ENCODE measurements around the gene PLCH1. TPM values are rescaled to one million over a fixed set of nuclear protein-coding genes. Genes with fewer than 3 reads are reported as not detected.
A peak's percentile ranks its signal among the peaks of the same experiment; 100 is the strongest.

PLCH1 gene
- total RNA-seq, 1 donor from 2014 or later, result 20.9 TPM

DNA sequence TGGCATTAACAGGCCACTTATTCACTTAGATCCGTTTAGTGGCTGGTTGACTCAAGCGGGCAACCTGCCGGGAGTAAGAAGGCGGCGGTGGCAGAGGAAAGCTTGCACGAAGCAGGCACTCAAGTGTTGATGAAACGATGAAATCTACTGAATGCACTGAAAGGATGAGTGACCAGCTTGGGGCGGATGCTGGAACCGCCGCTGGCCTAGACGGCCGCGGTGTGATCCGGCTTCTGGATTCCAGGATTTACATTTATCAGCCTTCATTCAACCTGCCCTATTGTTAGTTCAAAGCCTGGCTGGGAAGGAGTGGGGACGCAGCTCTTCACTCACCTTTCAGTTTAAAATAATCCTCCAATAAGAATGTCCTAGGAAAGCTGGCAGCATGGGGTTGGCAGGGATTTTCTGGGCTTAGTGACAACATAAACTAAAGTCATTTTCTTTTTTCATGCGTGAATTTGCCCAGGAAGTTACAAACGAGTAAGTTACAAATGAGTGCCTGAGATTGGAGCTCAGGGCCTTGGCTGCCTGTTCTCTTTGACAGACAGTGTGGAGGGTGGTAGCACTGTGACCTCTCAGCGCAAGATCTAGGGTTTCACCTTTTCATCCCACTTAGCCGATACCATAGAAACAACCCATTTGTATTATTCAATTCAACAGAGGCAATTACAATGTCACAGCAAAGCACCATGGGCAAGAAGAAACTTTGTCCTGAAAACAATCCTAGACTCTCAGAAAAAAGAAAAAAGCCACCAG lies 1.1 kb upstream of the PLCH1 start:
- peak overlapping the region; percentile 28 for H3K27ac Mint-ChIP-seq (ENCODE audit: unreplicated experiment)
- peaks cover 4% of the 10 kb centered on the region for H3K4me1 Mint-ChIP-seq (ENCODE audit: unreplicated experiment)
- H3K27me3 Mint-ChIP-seq (ENCODE audit: unreplicated experiment), result no peaks in the 10 kb centered on the region
- H3K9me3 Mint-ChIP-seq (ENCODE audit: unreplicated experiment), result no peaks in the 10 kb centered on the region
- DNase-seq (ENCODE audit: low spot score), result peak; percentile 54
- peak overlapping the region; percentile 93 for H3K4me3 Mint-ChIP-seq (ENCODE audit: unreplicated experiment)
- no peaks in the 10 kb centered on the region for H3K36me3 Mint-ChIP-seq (ENCODE audit: low read depth, unreplicated experiment)
- TF ChIP-seq, protein P1, sequence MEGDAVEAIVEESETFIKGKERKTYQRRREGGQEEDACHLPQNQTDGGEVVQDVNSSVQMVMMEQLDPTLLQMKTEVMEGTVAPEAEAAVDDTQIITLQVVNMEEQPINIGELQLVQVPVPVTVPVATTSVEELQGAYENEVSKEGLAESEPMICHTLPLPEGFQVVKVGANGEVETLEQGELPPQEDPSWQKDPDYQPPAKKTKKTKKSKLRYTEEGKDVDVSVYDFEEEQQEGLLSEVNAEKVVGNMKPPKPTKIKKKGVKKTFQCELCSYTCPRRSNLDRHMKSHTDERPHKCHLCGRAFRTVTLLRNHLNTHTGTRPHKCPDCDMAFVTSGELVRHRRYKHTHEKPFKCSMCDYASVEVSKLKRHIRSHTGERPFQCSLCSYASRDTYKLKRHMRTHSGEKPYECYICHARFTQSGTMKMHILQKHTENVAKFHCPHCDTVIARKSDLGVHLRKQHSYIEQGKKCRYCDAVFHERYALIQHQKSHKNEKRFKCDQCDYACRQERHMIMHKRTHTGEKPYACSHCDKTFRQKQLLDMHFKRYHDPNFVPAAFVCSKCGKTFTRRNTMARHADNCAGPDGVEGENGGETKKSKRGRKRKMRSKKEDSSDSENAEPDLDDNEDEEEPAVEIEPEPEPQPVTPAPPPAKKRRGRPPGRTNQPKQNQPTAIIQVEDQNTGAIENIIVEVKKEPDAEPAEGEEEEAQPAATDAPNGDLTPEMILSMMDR (IDR thresholded peaks at IDR 0.05; ENCODE audit: unreplicated experiment), result no peak

DNA sequence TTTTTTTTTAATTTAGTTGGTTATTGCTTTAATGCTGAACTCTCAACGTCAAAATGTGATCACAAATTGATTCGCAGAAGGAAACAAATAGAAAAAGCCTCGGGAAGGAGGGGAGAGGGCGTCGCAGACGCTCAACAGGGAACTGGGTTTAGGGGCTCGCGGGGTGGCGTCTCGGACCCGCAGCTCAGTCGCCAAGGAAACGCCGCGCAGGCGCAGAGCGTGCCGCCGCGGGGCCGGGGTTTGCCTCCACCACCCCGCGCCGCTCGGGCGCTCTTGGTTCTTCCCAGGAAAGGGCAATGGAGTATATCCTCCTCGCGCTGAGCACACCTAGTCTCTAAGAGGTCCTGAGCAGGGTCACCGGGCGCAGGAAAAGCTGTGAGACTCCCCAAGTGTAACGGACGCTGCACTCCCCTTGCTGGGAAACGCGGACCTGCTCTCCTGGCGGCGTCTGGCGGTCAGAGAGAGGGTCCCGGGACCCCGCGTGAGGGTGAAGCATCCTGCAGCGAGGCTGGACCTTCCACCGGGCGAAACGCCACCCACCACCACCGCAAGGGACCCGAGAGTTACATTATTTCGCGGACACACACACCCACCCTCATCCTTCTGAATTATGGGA lies 753 bp downstream of the PLCH1 start:
- Mint-ChIP-seq H3K27ac (ENCODE audit: unreplicated experiment) (peak overlapping the region; percentile 57), H3K9me3 (ENCODE audit: unreplicated experiment) (no peaks in the 10 kb centered on the region), H3K27me3 (ENCODE audit: unreplicated experiment) (no peaks in the 10 kb centered on the region), H3K36me3 (ENCODE audit: low read depth, unreplicated experiment) (no peaks in the 10 kb centered on the region), H3K4me3 (ENCODE audit: unreplicated experiment) (peak overlapping the region; percentile 93), H3K4me1 (ENCODE audit: unreplicated experiment) (peaks cover 4% of the 10 kb centered on the region)
- TF ChIP-seq, protein P1 (IDR thresholded peaks at IDR 0.05; ENCODE audit: unreplicated experiment), result no peak
- DNase-seq (ENCODE audit: low spot score), result peak; percentile 82

DNA sequence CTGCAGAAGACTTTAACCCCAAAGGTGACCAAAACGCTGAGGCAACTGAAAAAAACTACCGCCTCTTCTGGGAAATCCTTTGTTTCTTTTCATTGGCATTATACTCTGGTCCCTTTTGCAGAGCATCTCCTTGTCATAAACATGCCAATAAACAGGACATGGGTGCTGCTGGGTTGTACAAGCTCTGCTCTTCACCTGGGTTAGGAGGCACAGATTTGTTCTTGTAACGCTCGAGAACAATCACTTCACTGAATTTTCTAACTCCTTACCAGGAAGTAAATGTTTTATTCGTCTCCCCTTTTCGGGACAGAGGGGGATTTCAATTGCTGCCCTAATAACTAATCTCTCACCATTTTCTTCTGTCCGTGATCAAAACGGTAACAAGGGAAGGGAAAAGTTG lies 1.3 kb downstream of the PLCH1 start:
- peaks cover 4% of the 10 kb centered on the region for H3K4me1 Mint-ChIP-seq (ENCODE audit: unreplicated experiment)
- no peaks in the 10 kb centered on the region for H3K27me3 Mint-ChIP-seq (ENCODE audit: unreplicated experiment)
- no peaks in the 10 kb centered on the region for H3K9me3 Mint-ChIP-seq (ENCODE audit: unreplicated experiment)
- no peaks in the 10 kb centered on the region for H3K36me3 Mint-ChIP-seq (ENCODE audit: low read depth, unreplicated experiment)
- no peak for DNase-seq (ENCODE audit: low spot score)
- peak overlapping the region; percentile 93 for H3K4me3 Mint-ChIP-seq (ENCODE audit: unreplicated experiment)
- peak overlapping the region; percentile 57 for H3K27ac Mint-ChIP-seq (ENCODE audit: unreplicated experiment)
- TF ChIP-seq, protein P1 (IDR thresholded peaks at IDR 0.05; ENCODE audit: unreplicated experiment), result no peak

DNA sequence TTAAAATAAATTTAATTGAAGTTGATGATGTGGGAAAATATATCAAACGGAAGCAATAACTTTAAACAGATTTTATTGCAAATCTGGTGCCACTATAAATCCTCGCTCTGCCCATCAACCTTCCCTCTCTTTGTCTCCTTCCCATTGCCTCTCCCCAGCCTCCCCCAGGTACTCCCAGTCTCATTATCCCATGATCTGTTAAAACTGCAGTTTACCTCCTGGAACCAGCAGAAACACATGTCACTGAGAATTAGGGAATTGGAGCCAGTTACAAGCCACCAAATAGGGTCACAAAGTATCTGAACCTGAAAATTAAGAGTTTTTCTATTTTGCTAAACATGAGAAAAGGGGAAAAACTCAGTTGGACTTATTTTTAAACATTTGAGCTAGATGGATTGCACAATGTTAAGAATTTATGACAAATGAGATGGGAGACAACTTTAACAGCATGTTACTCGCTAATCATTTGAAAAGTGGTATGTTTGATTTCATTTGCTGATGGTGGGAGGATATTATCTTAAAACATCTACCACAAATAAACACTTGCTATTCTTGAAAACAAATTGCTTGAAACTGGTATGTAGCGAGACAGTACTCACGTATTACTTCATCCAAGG lies 2.4 kb downstream of the PLCH1 start:
- DNase-seq (ENCODE audit: low spot score), result no peak
- no peaks in the 10 kb centered on the region for H3K36me3 Mint-ChIP-seq (ENCODE audit: low read depth, unreplicated experiment)
- H3K4me3 Mint-ChIP-seq (ENCODE audit: unreplicated experiment), result peak overlapping the region; percentile 77
- peaks cover 4% of the 10 kb centered on the region for H3K4me1 Mint-ChIP-seq (ENCODE audit: unreplicated experiment)
- no peaks in the 10 kb centered on the region for H3K9me3 Mint-ChIP-seq (ENCODE audit: unreplicated experiment)
- peak overlapping the region; percentile 10 for H3K27ac Mint-ChIP-seq (ENCODE audit: unreplicated experiment)
- TF ChIP-seq, protein P1 (IDR thresholded peaks at IDR 0.05; ENCODE audit: unreplicated experiment), result no peak
- H3K27me3 Mint-ChIP-seq (ENCODE audit: unreplicated experiment), result no peaks in the 10 kb centered on the region

DNA sequence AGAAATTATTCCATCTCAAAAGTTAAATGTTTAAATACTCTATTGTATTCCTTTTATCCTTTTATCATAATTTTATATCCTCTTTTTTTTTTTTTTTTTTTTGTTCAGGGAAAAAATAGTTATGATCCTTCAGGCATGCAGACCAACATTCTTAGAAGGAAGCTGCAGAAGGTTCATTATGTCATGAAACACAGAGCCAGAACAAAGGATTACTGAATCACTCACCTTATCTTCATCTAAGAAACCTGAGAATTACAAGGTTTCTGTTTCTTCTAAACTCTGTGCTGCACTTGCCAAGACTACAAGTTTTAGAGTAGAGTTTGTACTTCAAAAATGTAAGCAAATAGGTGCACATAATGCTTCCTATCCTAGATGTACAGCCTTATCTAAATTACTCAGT lies 3.3 kb downstream of the PLCH1 start:
- H3K27ac Mint-ChIP-seq (ENCODE audit: unreplicated experiment), result no peak overlapping the region
- H3K4me1 Mint-ChIP-seq (ENCODE audit: unreplicated experiment), result peaks cover 4% of the 10 kb centered on the region
- no peak for DNase-seq (ENCODE audit: low spot score)
- H3K27me3 Mint-ChIP-seq (ENCODE audit: unreplicated experiment), result no peaks in the 10 kb centered on the region
- no peak overlapping the region for H3K4me3 Mint-ChIP-seq (ENCODE audit: unreplicated experiment)
- TF ChIP-seq, protein P1 (IDR thresholded peaks at IDR 0.05; ENCODE audit: unreplicated experiment), result no peak
- H3K36me3 Mint-ChIP-seq (ENCODE audit: low read depth, unreplicated experiment), result no peaks in the 10 kb centered on the region
- no peaks in the 10 kb centered on the region for H3K9me3 Mint-ChIP-seq (ENCODE audit: unreplicated experiment)

All from endothelial cell (in vitro differentiated cells).